Vagina (tissue), 2 donors: ENCODE data around the gene YAE1. TPM values are rescaled to one million over a fixed set of nuclear protein-coding genes. Genes with fewer than 3 reads are reported as not detected.

Experiments used
- DNase-seq, 2 donors: peaks; one replicate each; pipeline ENCODE4 v3.0.0-alpha.2; 2017; ENCODE audit errors: extremely low spot score in 2 of 2
- H3K27ac ChIP-seq: fragments of 200-600 bp; sonication (generic); one replicate; pipeline ENCODE4 v1.5.1; 2019
- H3K27me3 ChIP-seq: fragments of 200-600 bp; sonication (generic); one replicate; pipeline ENCODE4 v1.5.1; 2019
- H3K36me3 ChIP-seq, 2 donors: fragments of 200-600 bp; sonication (generic); one replicate each; pipeline ENCODE4 v1.5.1; 2017 to 2019
- H3K4me1 ChIP-seq: fragments of 200-600 bp; sonication (generic); one replicate; pipeline ENCODE4 v1.5.1; 2019
- H3K4me3 ChIP-seq, 2 donors: fragments of 200-600 bp; sonication (generic); 1 replicate in 1 of 2; 2 replicates in 1 of 2; pipeline ENCODE4 v1.5.1; 2016 to 2019
- H3K9me3 ChIP-seq: fragments of 200-600 bp; sonication (generic); one replicate; pipeline ENCODE4 v1.5.1; 2019
- CTCF ChIP-seq, 3 experiments: fragments of 450-650 bp in 2 of 3; fragments of 200-600 bp in 1 of 3; sonication (generic) in 1 of 3; IDR thresholded peaks; one replicate each; pipeline ENCODE4 v1.5.1; 2017 to 2019; ENCODE audit warnings: antibody characterized with exemption in 3 of 3, mild to moderate bottlenecking in 2 of 3, moderate library complexity in 2 of 3
- POLR2A ChIP-seq, 2 donors: fragments of 450-650 bp; IDR thresholded peaks; one replicate each; pipeline ENCODE4 v1.6.1; 2017; ENCODE audit warnings: antibody characterized with exemption in 2 of 2, mild to moderate bottlenecking in 2 of 2, moderate library complexity in 2 of 2
- POLR2AphosphoS5 ChIP-seq, 2 donors: sonication (generic); formaldehyde crosslinking; IDR thresholded peaks; one replicate each; pipeline ENCODE4 v1.9.0; 2017; ENCODE audit warnings: antibody characterized with exemption in 2 of 2, mild to moderate bottlenecking in 2 of 2, low read depth in 1 of 2; ENCODE audit not compliant: insufficient read depth in 1 of 2
- intact Hi-C: fragments of 100-400 bp; cut with DNase I; formaldehyde crosslinking; loops from one replicate; pipeline ENCODE4 v1.15.1; 2023
- total RNA-seq: library from RNA; depleted of rRNA; stranded (reverse); fragments of >200 nt; gene quantifications from one replicate; pipeline ENCODE4 v1.2.3, GENCODE V29; 2016

Gene YAE1
- total RNA-seq, 1 donor from 2014 or later: 5.6 TPM

- intact Hi-C loops: loop anchor here (5.0 kb wide), 1 partner anchor 167 kb away; no protein-coding TSS in a partner anchor
- Histone ChIP-seq H3K27me3 (no peaks in the 10 kb centered on the region), H3K27ac (no peak overlapping the region), H3K36me3 (no peaks in the 10 kb centered on the region), H3K9me3 (no peaks in the 10 kb centered on the region), H3K4me3 (no peak overlapping the region), H3K4me1 (no peaks in the 10 kb centered on the region)
- TF ChIP-seq CTCF (IDR thresholded peaks at IDR 0.05): peak; percentile 75 to 88 (median 86)
- no peak for TF ChIP-seq POLR2A (IDR thresholded peaks at IDR 0.05)
- peak in 1 of 2 donors; percentile 15 for TF ChIP-seq POLR2AphosphoS5 (IDR thresholded peaks at IDR 0.05; ENCODE audit: insufficient read depth in 1 of 2, low read depth in 1 of 2)
- no peak for DNase-seq
Observed at GRCh38 chr7:39580149-39580874, 14.1 kb downstream of the YAE1 start.

- H3K9me3 ChIP-seq: no peaks in the 10 kb centered on the region
- intact Hi-C loops: loop anchor here (5.0 kb wide), 1 partner anchor 165 kb away; no protein-coding TSS in a partner anchor
- H3K27me3 ChIP-seq: no peaks in the 10 kb centered on the region
Observed at GRCh38 chr7:39582536-39582935, 16.3 kb downstream of the YAE1 start.

GRCh38 chr7:39583539-39583938 lies 17.3 kb downstream of the YAE1 start:
- intact Hi-C loops: loop anchor here (5.0 kb wide), 1 partner anchor 164 kb away; no protein-coding TSS in a partner anchor
- H3K4me1 ChIP-seq: no peaks in the 10 kb centered on the region
- DNase-seq: no peak
- H3K27me3 ChIP-seq: no peaks in the 10 kb centered on the region
- no peaks in the 10 kb centered on the region for H3K36me3 ChIP-seq
- H3K9me3 ChIP-seq: no peaks in the 10 kb centered on the region
- H3K27ac ChIP-seq: no peak overlapping the region
- no peak for TF ChIP-seq CTCF (IDR thresholded peaks at IDR 0.05)
- TF ChIP-seq POLR2A (IDR thresholded peaks at IDR 0.05): no peak
- TF ChIP-seq POLR2AphosphoS5 (IDR thresholded peaks at IDR 0.05; ENCODE audit: insufficient read depth in 1 of 2, low read depth in 1 of 2): no peak
- H3K4me3 ChIP-seq: no peak overlapping the region

More at GRCh38 chr7:39582536-39582935, 16.3 kb downstream of the YAE1 start:
- no peaks in the 10 kb centered on the region for H3K4me1 ChIP-seq
- no peak overlapping the region for H3K4me3 ChIP-seq
- no peak for DNase-seq
- no peak overlapping the region for H3K27ac ChIP-seq
- H3K36me3 ChIP-seq: no peaks in the 10 kb centered on the region
- no peak for TF ChIP-seq POLR2AphosphoS5 (IDR thresholded peaks at IDR 0.05; ENCODE audit: insufficient read depth in 1 of 2, low read depth in 1 of 2)
- TF ChIP-seq POLR2A (IDR thresholded peaks at IDR 0.05): no peak
- no peak for TF ChIP-seq CTCF (IDR thresholded peaks at IDR 0.05)

- H3K9me3 ChIP-seq: no peaks in the 10 kb centered on the region
- no peaks in the 10 kb centered on the region for H3K27me3 ChIP-seq
- H3K27ac ChIP-seq: no peak overlapping the region
- peaks cover 7% of the 10 kb centered on the region for H3K4me1 ChIP-seq
- intact Hi-C loops: no loop called here
- no peak for DNase-seq
- H3K4me3 ChIP-seq: no peak overlapping the region
- H3K36me3 ChIP-seq: no peaks in the 10 kb centered on the region
- no peak for TF ChIP-seq POLR2AphosphoS5 (IDR thresholded peaks at IDR 0.05; ENCODE audit: insufficient read depth in 1 of 2, low read depth in 1 of 2)
- TF ChIP-seq POLR2A (IDR thresholded peaks at IDR 0.05): no peak
- TF ChIP-seq CTCF (IDR thresholded peaks at IDR 0.05): no peak
Observed at GRCh38 chr7:39587393-39587792, 21.2 kb downstream of the YAE1 start.

GRCh38 chr7:39588416-39588815 lies 22.2 kb downstream of the YAE1 start:
- intact Hi-C loops: no loop called here
- H3K27me3 ChIP-seq: no peaks in the 10 kb centered on the region
- H3K27ac ChIP-seq: no peak overlapping the region
- H3K4me3 ChIP-seq: no peak overlapping the region
- H3K9me3 ChIP-seq: no peaks in the 10 kb centered on the region
- peaks cover 7% of the 10 kb centered on the region for H3K4me1 ChIP-seq
- no peaks in the 10 kb centered on the region for H3K36me3 ChIP-seq
- no peak for DNase-seq
- TF ChIP-seq POLR2AphosphoS5 (IDR thresholded peaks at IDR 0.05; ENCODE audit: insufficient read depth in 1 of 2, low read depth in 1 of 2) (no peak), POLR2A (IDR thresholded peaks at IDR 0.05) (no peak), CTCF (IDR thresholded peaks at IDR 0.05) (no peak)
